ENCODE data around the gene HDGF.
A peak's percentile ranks its signal among the peaks of the same experiment; 100 is the strongest.

Gene HDGF

GRCh38 chr1:156733989-156734584 is 17.4 kb downstream of the HDGF start:
- Histone ChIP-seq H3K27me3 (ENCODE audit: control insufficient read depth, insufficient read depth, low read length) (no peaks in the 10 kb centered on the region), H3K9ac (ENCODE audit: low read length) (peak overlapping the region; percentile 13), H3K4me3 (ENCODE audit: low read depth, low read length) (no peak overlapping the region), H3K9me3 (ENCODE audit: control insufficient read depth, insufficient read depth, low read depth, low read length) (no peaks in the 10 kb centered on the region), H3K4me1 (ENCODE audit: control insufficient read depth, insufficient read depth, low read length) (peaks cover 5% of the 10 kb centered on the region; the same call in 1 of the 2 replicates), H3K27ac (ENCODE audit: low read depth, low read length) (no peak overlapping the region), H3K36me3 (ENCODE audit: control insufficient read depth, insufficient read depth, low read length) (peaks cover 32% of the 10 kb centered on the region)

DNA sequence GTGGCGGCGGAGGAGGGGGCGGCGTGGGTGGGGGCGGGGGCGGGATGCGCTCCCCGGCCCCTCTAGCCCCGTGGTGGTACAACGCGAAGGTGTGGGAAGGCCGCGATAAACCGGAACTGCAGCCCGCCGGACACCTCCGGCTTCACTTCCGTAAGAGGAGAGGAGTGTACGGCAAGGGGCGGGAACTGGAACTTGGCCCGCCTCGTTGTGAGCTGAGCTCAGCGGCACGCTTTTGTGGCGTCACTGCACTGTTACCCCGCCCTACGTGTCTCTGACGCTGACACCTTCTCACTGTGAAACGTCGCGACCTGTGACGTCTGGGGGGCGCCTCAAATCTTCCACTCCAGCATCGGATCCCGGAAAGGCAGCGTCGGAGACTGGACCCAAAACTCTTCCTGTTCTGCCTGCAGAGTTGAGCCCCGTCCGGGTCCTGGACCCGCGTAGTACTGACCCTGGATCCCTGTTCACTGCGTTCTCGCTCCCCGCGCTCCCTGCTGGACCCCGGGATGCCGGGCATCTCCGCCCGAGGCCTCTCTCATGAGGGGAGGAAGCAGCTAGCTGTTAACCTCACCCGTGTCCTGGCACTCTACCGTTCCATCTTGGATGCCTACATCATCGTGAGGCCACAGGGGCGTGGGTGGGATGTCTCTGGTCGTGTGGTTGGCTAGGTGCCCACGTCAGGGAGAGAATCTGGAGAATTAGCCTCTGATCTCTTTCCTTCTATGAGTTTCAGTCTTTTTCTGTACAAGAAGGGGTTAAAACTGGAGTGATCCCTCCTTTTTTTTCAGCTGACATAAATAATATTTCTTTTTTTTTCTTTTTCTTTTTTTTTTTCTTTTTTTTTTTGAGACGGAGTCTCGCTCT is 22.6 kb downstream of the HDGF start, which contains the start of gene ISG20L2:
TSS of gene ISG20L2 (minus strand) at position 168 of the 864 bp plus-strand sequence. CDS start 1,114 bp downstream, outside the sequence.
- Histone ChIP-seq H3K9ac (ENCODE audit: low read length) (peak within 1 kb of the TSS; percentile 89), H3K4me3 (ENCODE audit: low read depth, low read length) (peak within 1 kb of the TSS; percentile 94), H3K27ac (ENCODE audit: low read depth, low read length) (peak within 1 kb of the TSS; percentile 37; the same call in 1 of the 2 replicates), H3K27me3 (ENCODE audit: control insufficient read depth, insufficient read depth, low read length) (no peaks in the 10 kb centered on the region), H3K4me1 (ENCODE audit: control insufficient read depth, insufficient read depth, low read length) (peaks cover 20% of the 10 kb centered on the region), H3K36me3 (ENCODE audit: control insufficient read depth, insufficient read depth, low read length) (peaks cover 19% of the 10 kb centered on the region), H3K9me3 (ENCODE audit: control insufficient read depth, insufficient read depth, low read depth, low read length) (no peaks in the 10 kb centered on the region)

- H3K9me3 ChIP-seq (ENCODE audit: control insufficient read depth, insufficient read depth, low read depth, low read length), result no peaks in the 10 kb centered on the region
- H3K27me3 ChIP-seq (ENCODE audit: control insufficient read depth, insufficient read depth, low read length), result no peaks in the 10 kb centered on the region
- H3K4me3 ChIP-seq (ENCODE audit: low read depth, low read length), result peak within 1 kb of the TSS; percentile 94
- H3K27ac ChIP-seq (ENCODE audit: low read depth, low read length), result peak within 1 kb of the TSS; percentile 37; the same call in 1 of the 2 replicates
- peaks cover 26% of the 10 kb centered on the region for H3K36me3 ChIP-seq (ENCODE audit: control insufficient read depth, insufficient read depth, low read length)
- H3K9ac ChIP-seq (ENCODE audit: low read length), result peak within 1 kb of the TSS; percentile 89
- peaks cover 20% of the 10 kb centered on the region for H3K4me1 ChIP-seq (ENCODE audit: control insufficient read depth, insufficient read depth, low read length)
Measured at GRCh38 chr1:156727926-156728598, 23.4 kb downstream of the HDGF start, which contains the start of gene METTL25B. METTL25B (plus strand) TSS chr1:156728469; CDS start chr1:156729105, 636 bp downstream.

DNA sequence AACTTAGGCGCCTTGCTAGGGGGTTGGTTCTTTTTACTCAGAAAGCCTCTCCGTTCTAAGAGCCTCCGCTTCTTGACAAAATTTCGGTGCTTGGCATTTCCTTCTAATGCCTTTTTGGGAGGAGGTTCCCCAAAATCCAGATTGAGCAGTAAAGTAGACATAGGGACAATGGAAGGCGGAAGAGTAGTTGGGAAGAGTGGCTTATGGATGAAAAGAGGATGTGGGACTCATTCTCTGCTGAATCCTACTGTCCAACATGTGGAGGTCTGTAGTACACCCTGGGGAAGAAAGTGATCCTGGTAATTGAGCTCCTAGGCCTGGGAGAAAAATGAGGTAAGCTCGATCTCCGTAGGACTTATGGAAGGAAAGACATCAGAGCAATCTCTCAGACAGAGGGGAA is 24.0 kb downstream of the HDGF start:
- H3K4me3 ChIP-seq (ENCODE audit: low read depth, low read length), result peak overlapping the region; percentile 94
- peak overlapping the region; percentile 85 for H3K9ac ChIP-seq (ENCODE audit: low read length)
- H3K9me3 ChIP-seq (ENCODE audit: control insufficient read depth, insufficient read depth, low read depth, low read length), result no peaks in the 10 kb centered on the region
- peak overlapping the region; percentile 14; the same call in 1 of the 2 replicates for H3K27ac ChIP-seq (ENCODE audit: low read depth, low read length)
- H3K36me3 ChIP-seq (ENCODE audit: control insufficient read depth, insufficient read depth, low read length), result peaks cover 31% of the 10 kb centered on the region
- H3K27me3 ChIP-seq (ENCODE audit: control insufficient read depth, insufficient read depth, low read length), result no peaks in the 10 kb centered on the region
- H3K4me1 ChIP-seq (ENCODE audit: control insufficient read depth, insufficient read depth, low read length), result peaks cover 20% of the 10 kb centered on the region

DNA sequence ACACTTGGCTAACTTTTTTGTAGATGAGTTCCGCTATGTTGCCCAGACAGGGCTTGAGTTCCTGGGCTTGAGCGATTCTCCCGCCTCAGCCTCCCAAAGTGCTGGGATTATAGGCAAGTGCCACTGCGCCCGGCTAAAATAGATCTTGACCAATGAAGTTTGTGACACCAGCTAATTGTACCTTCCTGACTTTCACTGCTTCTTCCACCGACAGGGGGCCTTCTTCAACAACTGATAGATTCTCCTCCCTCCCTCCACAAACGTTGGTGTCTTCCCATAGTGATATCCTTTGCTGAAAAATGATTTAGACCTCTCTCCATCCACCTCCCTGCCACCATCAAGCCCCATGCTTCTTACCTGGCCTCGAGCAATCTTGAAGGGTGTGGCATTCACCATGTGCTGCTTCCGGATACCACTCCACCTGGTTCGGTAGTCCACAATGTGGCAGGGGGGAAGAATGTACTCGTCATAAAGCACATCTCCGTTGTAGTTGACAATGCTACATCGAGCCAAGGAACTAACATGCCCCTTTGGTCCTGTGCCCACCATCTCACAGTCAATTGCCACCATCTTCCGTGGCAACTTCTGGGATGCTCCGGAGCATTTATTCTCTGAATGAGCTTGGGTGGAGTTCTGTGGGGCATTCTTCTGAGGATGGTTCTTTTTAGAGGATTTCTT is 24.8 kb downstream of the HDGF start:
- Histone ChIP-seq H3K4me1 (ENCODE audit: control insufficient read depth, insufficient read depth, low read length) (peaks cover 20% of the 10 kb centered on the region), H3K9ac (ENCODE audit: low read length) (no peak overlapping the region), H3K9me3 (ENCODE audit: control insufficient read depth, insufficient read depth, low read depth, low read length) (no peaks in the 10 kb centered on the region), H3K36me3 (ENCODE audit: control insufficient read depth, insufficient read depth, low read length) (peaks cover 36% of the 10 kb centered on the region), H3K4me3 (ENCODE audit: low read depth, low read length) (peak overlapping the region; percentile 94), H3K27ac (ENCODE audit: low read depth, low read length) (no peak overlapping the region), H3K27me3 (ENCODE audit: control insufficient read depth, insufficient read depth, low read length) (no peaks in the 10 kb centered on the region)

DNA sequence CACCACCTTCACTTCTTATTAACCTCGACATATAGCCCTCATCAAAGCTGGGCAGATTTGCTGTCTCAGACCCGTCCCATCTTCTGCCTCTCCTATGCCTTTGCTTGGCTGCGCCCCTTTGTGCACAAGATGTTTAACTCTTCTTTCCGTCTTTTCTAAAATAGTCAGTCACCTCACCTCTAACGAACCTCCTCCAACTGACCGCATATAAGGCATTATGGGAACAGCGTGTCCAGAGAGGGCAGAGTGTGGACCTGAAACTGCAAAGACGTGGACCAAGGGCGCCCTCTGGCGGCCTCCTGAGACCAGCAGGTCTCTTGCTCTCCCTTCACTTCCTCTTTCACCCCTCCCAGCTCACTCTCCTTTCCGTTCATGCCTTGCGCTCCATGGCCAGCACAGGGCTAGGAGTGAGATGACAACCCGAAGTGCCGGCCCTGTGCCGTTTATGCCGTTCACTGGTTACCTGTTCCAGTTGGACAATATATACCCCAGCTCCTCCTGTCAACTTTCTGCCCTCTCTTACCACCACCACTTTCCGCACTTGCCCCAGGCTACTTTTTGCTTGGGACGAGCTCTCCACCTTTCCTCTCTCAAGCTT is 25.7 kb downstream of the HDGF start:
- Histone ChIP-seq H3K27ac (ENCODE audit: low read depth, low read length) (no peak overlapping the region), H3K4me3 (ENCODE audit: low read depth, low read length) (peak overlapping the region; percentile 94), H3K4me1 (ENCODE audit: control insufficient read depth, insufficient read depth, low read length) (peaks cover 20% of the 10 kb centered on the region), H3K9me3 (ENCODE audit: control insufficient read depth, insufficient read depth, low read depth, low read length) (no peaks in the 10 kb centered on the region), H3K9ac (ENCODE audit: low read length) (peak overlapping the region; percentile 40), H3K27me3 (ENCODE audit: control insufficient read depth, insufficient read depth, low read length) (no peaks in the 10 kb centered on the region), H3K36me3 (ENCODE audit: control insufficient read depth, insufficient read depth, low read length) (peaks cover 45% of the 10 kb centered on the region)

GRCh38 chr1:156721535-156721934 is 29.9 kb downstream of the HDGF start:
- H3K36me3 ChIP-seq (ENCODE audit: control insufficient read depth, insufficient read depth, low read length), result peaks cover 42% of the 10 kb centered on the region
- no peaks in the 10 kb centered on the region for H3K9me3 ChIP-seq (ENCODE audit: control insufficient read depth, insufficient read depth, low read depth, low read length)
- no peaks in the 10 kb centered on the region for H3K27me3 ChIP-seq (ENCODE audit: control insufficient read depth, insufficient read depth, low read length)
- H3K4me3 ChIP-seq (ENCODE audit: low read depth, low read length), result no peak overlapping the region
- H3K27ac ChIP-seq (ENCODE audit: low read depth, low read length), result no peak overlapping the region
- H3K9ac ChIP-seq (ENCODE audit: low read length), result no peak overlapping the region
- H3K4me1 ChIP-seq (ENCODE audit: control insufficient read depth, insufficient read depth, low read length), result peaks cover 9% of the 10 kb centered on the region

DNA sequence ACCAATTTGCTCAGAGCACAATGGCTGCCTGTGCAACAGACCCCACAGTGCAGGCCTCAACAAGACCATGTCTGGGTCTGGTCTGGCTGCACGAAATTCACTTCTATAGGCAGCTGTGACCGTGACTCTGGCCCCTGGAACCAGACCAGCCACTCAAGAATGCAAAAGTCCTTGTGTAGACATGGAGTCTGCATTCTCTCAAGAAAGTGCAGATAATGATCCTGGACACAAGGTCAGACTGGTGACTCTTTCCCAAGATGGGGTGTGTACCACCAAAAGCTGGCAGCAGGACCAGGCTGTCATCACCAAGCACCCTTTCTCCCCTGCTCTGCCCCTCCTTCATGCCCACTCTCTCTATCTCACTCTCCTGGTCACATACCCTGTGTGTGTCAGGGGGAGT is 30.3 kb downstream of the HDGF start:
- H3K9me3 ChIP-seq (ENCODE audit: control insufficient read depth, insufficient read depth, low read depth, low read length), result no peaks in the 10 kb centered on the region
- H3K27me3 ChIP-seq (ENCODE audit: control insufficient read depth, insufficient read depth, low read length), result no peaks in the 10 kb centered on the region
- peaks cover 9% of the 10 kb centered on the region for H3K4me1 ChIP-seq (ENCODE audit: control insufficient read depth, insufficient read depth, low read length)
- H3K27ac ChIP-seq (ENCODE audit: low read depth, low read length), result no peak overlapping the region
- H3K36me3 ChIP-seq (ENCODE audit: control insufficient read depth, insufficient read depth, low read length), result peaks cover 42% of the 10 kb centered on the region
- no peak overlapping the region for H3K9ac ChIP-seq (ENCODE audit: low read length)
- H3K4me3 ChIP-seq (ENCODE audit: low read depth, low read length), result no peak overlapping the region

DNA sequence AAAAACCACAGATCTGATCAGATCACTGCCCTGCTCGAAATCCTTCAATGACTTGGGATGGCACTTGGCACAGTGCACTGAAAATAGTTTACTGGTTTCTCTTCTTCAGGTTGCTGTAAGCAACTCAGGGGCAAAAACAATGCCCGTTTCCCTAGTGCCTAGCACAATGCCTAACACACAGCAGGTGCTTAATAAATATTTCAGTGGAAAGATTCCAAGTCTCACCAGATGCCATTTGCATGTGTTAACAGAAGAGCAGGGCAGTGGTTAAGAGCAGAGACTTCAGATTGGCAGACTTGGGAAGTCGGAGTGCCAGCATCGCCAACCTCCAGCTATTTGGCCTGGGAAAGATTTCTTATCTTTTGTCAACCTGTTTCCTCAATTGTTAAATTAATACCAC is 34.1 kb downstream of the HDGF start:
- H3K4me3 ChIP-seq (ENCODE audit: low read depth, low read length), result no peak overlapping the region

DNA sequence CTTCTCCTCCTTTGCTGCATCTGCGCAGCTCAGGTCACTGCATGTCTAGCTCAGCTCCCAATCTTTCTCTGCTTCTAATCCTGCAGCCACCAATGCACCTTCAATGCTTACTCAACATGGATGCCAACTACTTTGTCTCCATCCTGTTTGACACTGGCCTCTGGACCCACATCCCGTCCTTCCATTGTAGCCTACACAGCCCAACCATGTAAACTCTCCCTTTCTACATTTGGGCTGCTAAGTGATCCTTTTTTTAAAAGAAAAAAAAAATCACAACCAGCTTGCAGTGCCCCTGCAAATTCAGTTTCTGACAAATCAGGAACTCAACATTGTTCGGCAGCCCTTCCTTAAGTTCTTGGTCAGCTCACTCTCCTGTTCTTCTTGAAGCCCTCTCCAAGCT is 36.6 kb downstream of the HDGF start:
- Histone ChIP-seq H3K4me3 (ENCODE audit: low read depth, low read length) (no peak overlapping the region), H3K9me3 (ENCODE audit: control insufficient read depth, insufficient read depth, low read depth, low read length) (no peaks in the 10 kb centered on the region), H3K9ac (ENCODE audit: low read length) (no peak overlapping the region), H3K4me1 (ENCODE audit: control insufficient read depth, insufficient read depth, low read length) (peaks cover 33% of the 10 kb centered on the region), H3K27ac (ENCODE audit: low read depth, low read length) (no peak overlapping the region), H3K27me3 (ENCODE audit: control insufficient read depth, insufficient read depth, low read length) (no peaks in the 10 kb centered on the region), H3K36me3 (ENCODE audit: control insufficient read depth, insufficient read depth, low read length) (no peaks in the 10 kb centered on the region)

More for the DNA sequence above, 34.1 kb downstream of the HDGF start:
- no peak overlapping the region for H3K27ac ChIP-seq (ENCODE audit: low read depth, low read length)
- peaks cover 9% of the 10 kb centered on the region for H3K4me1 ChIP-seq (ENCODE audit: control insufficient read depth, insufficient read depth, low read length)
- no peak overlapping the region for H3K9ac ChIP-seq (ENCODE audit: low read length)
- peaks cover 14% of the 10 kb centered on the region for H3K36me3 ChIP-seq (ENCODE audit: control insufficient read depth, insufficient read depth, low read length)
- no peaks in the 10 kb centered on the region for H3K27me3 ChIP-seq (ENCODE audit: control insufficient read depth, insufficient read depth, low read length)
- no peaks in the 10 kb centered on the region for H3K9me3 ChIP-seq (ENCODE audit: control insufficient read depth, insufficient read depth, low read depth, low read length)

Measured in HUES6 (cell line).